Measurements from ENCODE around the gene TTYH2.

TTYH2 gene

GRCh38 chr17:74295625-74296547 lies 82.5 kb downstream of the TTYH2 start:
- no peak for DNase-seq (ENCODE audit: low spot score)

GRCh38 chr17:74296548-74296936 lies 83.2 kb downstream of the TTYH2 start:
- DNase-seq (ENCODE audit: low spot score), result peak; percentile 65

GRCh38 chr17:74297941-74298340 lies 84.6 kb downstream of the TTYH2 start:
- no peak for DNase-seq (ENCODE audit: low spot score)

- DNase-seq (ENCODE audit: low spot score), result no peak
Observed at GRCh38 chr17:74298778-74299177, 85.4 kb downstream of the TTYH2 start.

GRCh38 chr17:74299226-74300009 lies 86.0 kb downstream of the TTYH2 start:
- no peak for DNase-seq (ENCODE audit: low spot score)

- no peak for DNase-seq (ENCODE audit: low spot score)
Observed at GRCh38 chr17:74303305-74303704, 89.9 kb downstream of the TTYH2 start.

GRCh38 chr17:74304184-74304583 lies 90.8 kb downstream of the TTYH2 start:
- no peak for DNase-seq (ENCODE audit: low spot score)

- peak; percentile 14 for DNase-seq (ENCODE audit: low spot score)
Observed at GRCh38 chr17:74305865-74306654, 92.7 kb downstream of the TTYH2 start.

GRCh38 chr17:74307984-74308773 lies 94.8 kb downstream of the TTYH2 start:
- no peak for DNase-seq (ENCODE audit: low spot score)

GRCh38 chr17:74309902-74310301 lies 96.5 kb downstream of the TTYH2 start:
- no peak for DNase-seq (ENCODE audit: low spot score)
